H1 (cell line): Measurements from ENCODE around the gene TXNL4A. TPM values are rescaled to one million over a fixed set of nuclear protein-coding genes. Genes with fewer than 3 reads are reported as not detected.

Source experiments
- CTCF ChIA-PET: fragments of 300-600 bp; sonication (Branson Sonifier 250); formaldehyde crosslinking; loops from one replicate; lab custom pipeline; 2021; ENCODE audit not compliant: partially characterized antibody; lab: Charles Lee
- POLR2A ChIA-PET: fragments of 300-600 bp; sonication (Branson Sonifier 250); formaldehyde crosslinking; loops from one replicate; lab custom pipeline; 2021; ENCODE audit warnings: inconsistent platforms; ENCODE audit not compliant: partially characterized antibody; lab: Charles Lee
- DNase-seq, 2 experiments: peaks; one replicate each; pipeline versions ENCODE4 v3.0.0 to v3.0.0-alpha.2; 2010 to 2022; ENCODE audit warnings: low spot score in 2 of 2, low read depth in 1 of 2, mixed read lengths in 1 of 2
- FAIRE-seq: peaks from 2 replicates; lab custom pipeline; 2011; peaks lifted over from hg19 to GRCh38; lab: Jason Lieb, UNC
- H2AFZ ChIP-seq: 2 replicates; pipeline ENCODE4 v1.8.1; 2012; ENCODE audit warnings: low read length, inconsistent platforms
- H2AK5ac ChIP-seq: 2 replicates; pipeline ENCODE4 v1.6.1; 2013; ENCODE audit warnings: low read depth, low read length
- H2BK120ac ChIP-seq: replicated peaks from 2 replicates; pipeline ENCODE3; 2013; ENCODE audit warnings: low read depth, low read length, inconsistent platforms
- H2BK12ac ChIP-seq: 2 replicates; pipeline ENCODE4 v1.6.1; 2013; ENCODE audit warnings: low read depth, low read length
- H2BK15ac ChIP-seq: 2 replicates; pipeline ENCODE4 v1.6.1; 2013; ENCODE audit warnings: low read length
- H2BK20ac ChIP-seq: 2 replicates; pipeline ENCODE4 v1.6.1; 2013; ENCODE audit warnings: low read length
- H2BK5ac ChIP-seq: 2 replicates; pipeline ENCODE4 v1.6.1; 2013; ENCODE audit warnings: low read depth, low read length
- H3K14ac ChIP-seq: 2 replicates; pipeline ENCODE4 v1.6.1; 2013; ENCODE audit warnings: inconsistent platforms; ENCODE audit not compliant: insufficient read length
- H3K18ac ChIP-seq: 2 replicates; pipeline ENCODE4 v1.6.1; 2013; ENCODE audit warnings: low read length; ENCODE audit errors: extremely low read depth
- H3K23ac ChIP-seq: 2 replicates; pipeline ENCODE4 v1.6.1; 2013; ENCODE audit warnings: inconsistent platforms; ENCODE audit not compliant: insufficient read length
- H3K23me2 ChIP-seq: 2 replicates; pipeline ENCODE4 v1.6.1; 2013; ENCODE audit warnings: low read depth, low read length
- H3K27ac ChIP-seq: 2 replicates; pipeline ENCODE4 v1.6.1; 2011; ENCODE audit warnings: low read depth, low read length, inconsistent platforms
- H3K27me3 ChIP-seq, 4 experiments: replicated peaks in 1 of 4; 1 replicate in 1 of 4; 2 replicates in 3 of 4; pipeline versions ENCODE4 v1.6.1 to v1.8.1; 2011 to 2013; ENCODE audit warnings: low read length in 3 of 4, mild to moderate bottlenecking in 3 of 4, inconsistent platforms in 2 of 4, mixed read lengths in 2 of 4, moderate library complexity in 1 of 4; ENCODE audit not compliant: control insufficient read depth in 3 of 4, insufficient read depth in 3 of 4; ENCODE audit errors: extremely low read depth in 1 of 4
- H3K36me3 ChIP-seq, 4 experiments: 2 replicates each; pipeline versions ENCODE4 v1.6.1 to v1.8.1; 2011 to 2013; ENCODE audit warnings: mild to moderate bottlenecking in 4 of 4, low read length in 3 of 4, moderate library complexity in 2 of 4, control low read depth in 1 of 4, inconsistent platforms in 1 of 4; ENCODE audit not compliant: insufficient read depth in 4 of 4, control insufficient read depth in 2 of 4
- H3K4ac ChIP-seq: replicated peaks from 2 replicates; pipeline ENCODE3; 2013; ENCODE audit warnings: low read length, low read depth, mixed read lengths, inconsistent platforms; ENCODE audit not compliant: insufficient read length
- H3K4me1 ChIP-seq, 4 experiments: replicated peaks in 1 of 4; 1 replicate in 1 of 4; 2 replicates in 3 of 4; pipeline versions ENCODE4 v1.6.1 to v1.8.1; 2011 to 2013; ENCODE audit warnings: low read length in 3 of 4, inconsistent platforms in 2 of 4, mixed read lengths in 1 of 4; ENCODE audit not compliant: insufficient read depth in 4 of 4, control insufficient read depth in 3 of 4
- H3K4me2 ChIP-seq, 2 experiments: 2 replicates each; pipeline versions ENCODE4 v1.6.1 to v1.8.1; 2011 to 2013; ENCODE audit warnings: low read depth in 2 of 2, low read length in 2 of 2, control low read depth in 1 of 2, inconsistent platforms in 1 of 2, mild to moderate bottlenecking in 1 of 2; ENCODE audit not compliant: insufficient read depth in 1 of 2
- H3K4me3 ChIP-seq, 4 experiments: fragments of 200-600, 300-600 bp in 1 of 4; sonication (generic), shearing (Covaris generic), sonication (Bioruptor Twin) in 1 of 4; 2 replicates each; pipeline versions ENCODE4 v1.5.1 to v1.8.1; 2011 to 2016; ENCODE audit warnings: low read length in 4 of 4, low read depth in 3 of 4, control low read depth in 2 of 4, inconsistent platforms in 2 of 4, mild to moderate bottlenecking in 2 of 4, mixed read lengths in 1 of 4, moderate library complexity in 1 of 4; ENCODE audit not compliant: insufficient read depth in 2 of 4; ENCODE audit errors: extremely low read depth in 1 of 4
- H3K56ac ChIP-seq: replicated peaks from 2 replicates; pipeline ENCODE3; 2013; ENCODE audit warnings: low read depth, mild to moderate bottlenecking, mixed read lengths, low read length, inconsistent platforms; ENCODE audit not compliant: insufficient read length
- H3K79me1 ChIP-seq: 2 replicates; pipeline ENCODE4 v1.6.1; 2013; ENCODE audit warnings: low read depth, low read length, control low read depth
- H3K79me2 ChIP-seq, 2 experiments: 2 replicates each; pipeline versions ENCODE4 v1.6.1 to v1.8.1; 2012 to 2013; ENCODE audit warnings: low read length in 2 of 2, mild to moderate bottlenecking in 2 of 2, inconsistent platforms in 1 of 2; ENCODE audit not compliant: insufficient read depth in 2 of 2, control insufficient read depth in 1 of 2
- H3K9ac ChIP-seq, 4 experiments: replicated peaks in 1 of 4; 1 replicate in 1 of 4; 2 replicates in 3 of 4; pipeline versions ENCODE4 v1.6.1 to v1.8.1; 2011 to 2013; ENCODE audit warnings: low read depth in 3 of 4, low read length in 3 of 4, control low read depth in 2 of 4, mild to moderate bottlenecking in 2 of 4, moderate library complexity in 2 of 4, inconsistent platforms in 1 of 4; ENCODE audit errors: extremely low read depth in 1 of 4
- H3K9me3 ChIP-seq, 2 experiments: 2 replicates each; pipeline versions ENCODE4 v1.6.1 to v1.8.1; 2012 to 2013; ENCODE audit warnings: mild to moderate bottlenecking in 2 of 2, moderate library complexity in 2 of 2, control low read depth in 1 of 2, inconsistent platforms in 1 of 2, low read depth in 1 of 2, low read length in 1 of 2, mixed read lengths in 1 of 2; ENCODE audit not compliant: insufficient read depth in 2 of 2
- H4K20me1 ChIP-seq, 2 experiments: replicated peaks in 1 of 2; 2 replicates each; pipeline versions ENCODE3 to v1.8.1; 2011 to 2013; ENCODE audit warnings: inconsistent platforms in 2 of 2, low read length in 2 of 2, mild to moderate bottlenecking in 1 of 2; ENCODE audit not compliant: insufficient read depth in 2 of 2, control insufficient read depth in 1 of 2
- H4K5ac ChIP-seq: 2 replicates; pipeline ENCODE4 v1.6.1; 2013; ENCODE audit warnings: low read length, low read depth, mixed read lengths, inconsistent platforms; ENCODE audit not compliant: insufficient read length
- H4K8ac ChIP-seq: 2 replicates; pipeline ENCODE4 v1.8.0; 2013; ENCODE audit warnings: mild to moderate bottlenecking, moderate library complexity, low read length, inconsistent platforms; ENCODE audit not compliant: insufficient read depth; ENCODE audit errors: extremely low read depth
- H4K91ac ChIP-seq: replicated peaks from 2 replicates; pipeline ENCODE3; 2013; ENCODE audit warnings: low read length, mixed read lengths, inconsistent platforms; ENCODE audit not compliant: insufficient read length
- ATF2 ChIP-seq: IDR thresholded peaks from 2 replicates; pipeline ENCODE4 v1.6.1; 2012; ENCODE audit warnings: low read length, inconsistent platforms
- EZH2 ChIP-seq: fragments of 200-600 bp; sonication (generic); IDR thresholded peaks from 2 replicates; pipeline ENCODE4 v1.7.1; 2012; ENCODE audit warnings: low read depth, mild to moderate bottlenecking, moderate library complexity, low read length, inconsistent platforms; ENCODE audit not compliant: severe bottlenecking
- MAX ChIP-seq: IDR thresholded peaks from 2 replicates; pipeline ENCODE4 v1.6.1; 2012; ENCODE audit warnings: inconsistent platforms
- WGBS, 2 experiments: shearing (Covaris generic) in 1 of 2; methylation state at CpG; one replicate each; pipeline versions ENCODE4 v1.1.6 to v1.1.7; 2013 to 2015; ENCODE audit warnings: low lambda C conversion rate in 2 of 2, mixed read lengths in 2 of 2, inconsistent platforms in 1 of 2, low coverage in 1 of 2, missing lambda C conversion rate in 1 of 2; ENCODE audit not compliant: insufficient replicate concordance in 2 of 2, insufficient coverage in 1 of 2, insufficient read length in 1 of 2; ENCODE audit errors: extremely low coverage in 1 of 2, missing lambda C conversion rate in 1 of 2; 5-methylcytosine and 5-hydroxymethylcytosine counted together
- polyA plus RNA-seq, 7 experiments: library from polyadenylated mRNA; depleted of rRNA in 3 of 7; stranded (reverse) in 5 of 7; unstranded in 2 of 7; fragments of >200 nt in 5 of 7; fragments of 200-250 nt in 2 of 7; gene quantifications; 1 replicate in 5 of 7; 2 replicates in 1 of 7; 4 replicates in 1 of 7; pipeline versions ENCODE4 v1.2.1 to v1.2.3, GENCODE V29; 2011 to 2013; ENCODE audit warnings: missing spikeins in 2 of 7, mixed read lengths in 2 of 7
- total RNA-seq: library from RNA; stranded (reverse); fragmentation: NEBNext Ultra II Directional; extraction: Animal tissue kit (Norgen Biotek cat#: 25700); gene quantifications from 2 replicates; pipeline ENCODE4 v1.2.1, GENCODE V29; 2021

Gene TXNL4A
- total and polyA plus RNA-seq, 2 of the 8 experiments (the other 6 are each of a cell fraction or from before 2014, with no cell fraction given) = 169 to 181 TPM

- Histone ChIP-seq H3K14ac (no peak overlapping the region), H3K79me1 (peaks cover 18% of the 10 kb centered on the region; the same call in 1 of the 2 replicates), H2AK5ac (no peak overlapping the region), H3K9ac (0 out of 7 replicates have a peak overlapping the region, but pooled peaks of 1 of the 4 experiments have one; percentile 3), H2AFZ (no peak overlapping the region), H3K23me2 (no peaks in the 10 kb centered on the region), H3K36me3 (peaks cover 3 to 28% (median 8%) of the 10 kb centered on the region in 4 experiments; a peak in 5 of 8 replicates), H3K9me3 (no peaks in the 10 kb centered on the region), H2BK120ac (no peak overlapping the region), H3K27me3 (no peaks in the 10 kb centered on the region), H2BK12ac (no peak overlapping the region), H3K27ac (no peak overlapping the region), H3K18ac (no peak overlapping the region), H3K4me2 (no peak overlapping the region), H3K79me2 (peaks cover 48 to 100% of the 10 kb centered on the region in 2 experiments), H3K23ac (no peak overlapping the region), H2BK15ac (no peak overlapping the region), H2BK5ac (no peak overlapping the region), H3K56ac (no peak overlapping the region), H2BK20ac (no peak overlapping the region), H4K20me1 (peaks cover 29 to 41% of the 10 kb centered on the region in 2 experiments), H3K4me1 (no peaks in the 10 kb centered on the region), H4K8ac (no peak overlapping the region), H4K5ac (no peak overlapping the region), H3K4me3 (no peak overlapping the region), H4K91ac (no peak overlapping the region), H3K4ac (no peak overlapping the region)
- WGBS, 2 experiments = 85% methylated on average over 13 of the region's 13 CpGs; no CpG with 5 or more reads in 1 of the 2 experiments
- no peak for FAIRE-seq
- DNase-seq = no peak
- CTCF ChIA-PET = interaction anchor here (0.9 to 1.9 kb wide), 5 partner anchors 12 to 177 kb away, joined by 3 to 4 read pairs (median 3); no protein-coding TSS in a partner anchor
- TF ChIP-seq ATF2 (no peak), MAX (peak; percentile 53; the same call in 1 of the 2 replicates), EZH2 (no peak)
- POLR2A ChIA-PET = interaction anchor here (0.7 to 3.3 kb wide), 2 partner anchors 13 to 61 kb away, joined by 3 to 14 read pairs; no protein-coding TSS in a partner anchor
These were observed 7.8 kb downstream of the TXNL4A start for GRCh38 chr18:79980585-79980984.
